Measurements from ENCODE around the gene RYR1. TPM values are rescaled to one million over a fixed set of nuclear protein-coding genes. Genes with fewer than 3 reads are reported as not detected.

The RYR1 gene
- total RNA-seq, 2 donors from 2014 or later: 0.84 to 3.3 TPM

DNA sequence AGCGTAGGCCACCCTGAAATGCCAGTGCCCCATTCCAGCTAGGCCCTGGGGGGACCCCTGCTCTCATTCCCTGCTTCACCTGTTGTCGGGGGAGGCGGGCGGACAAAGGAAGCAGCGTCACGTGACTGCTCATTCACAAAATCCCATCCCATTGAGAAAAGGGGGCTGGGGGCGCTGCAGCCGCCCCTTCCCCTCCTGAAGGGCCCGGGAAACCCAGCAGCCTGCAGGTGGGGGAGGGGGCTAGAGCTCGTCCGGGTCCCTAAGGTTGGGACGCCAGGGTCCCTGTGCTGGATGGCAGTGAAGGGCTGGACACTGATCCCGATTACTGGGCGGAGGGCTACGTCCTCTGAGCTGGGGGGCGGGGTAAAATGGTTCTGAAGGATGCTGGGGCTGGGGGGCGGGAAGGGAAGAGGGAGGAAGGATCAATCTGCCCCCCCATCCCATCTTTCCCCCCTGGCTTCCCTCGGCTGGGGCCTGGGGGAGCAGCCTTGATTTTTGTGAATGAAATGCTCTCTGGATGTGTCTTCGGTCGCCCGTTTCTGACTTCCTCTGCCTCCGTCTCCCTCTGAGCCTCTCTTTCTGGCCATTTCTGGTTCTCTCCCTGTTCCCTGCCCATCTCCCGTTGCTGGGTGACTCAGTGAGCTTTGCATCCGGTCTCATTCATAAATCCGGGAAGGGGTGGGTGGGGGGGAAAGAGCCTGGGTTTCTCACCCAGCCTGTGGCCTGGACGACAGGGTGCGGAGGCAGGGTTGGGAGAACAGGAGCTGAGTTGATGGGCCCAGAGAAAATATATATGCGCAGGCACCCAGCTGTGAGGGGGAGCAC lies 44.2 kb upstream of the RYR1 start:
- Histone ChIP-seq H3K36me3 (ENCODE audit: control insufficient read depth, insufficient read depth, low read length) (no peaks in the 10 kb centered on the region), H3K4me3 (ENCODE audit: low read length) (peak overlapping the region; percentile 94), H3K27ac (ENCODE audit: low read depth, low read length) (peak overlapping the region; percentile 63), H3K9me3 (ENCODE audit: control insufficient read depth, low read length) (no peaks in the 10 kb centered on the region), H3K4me1 (ENCODE audit: control insufficient read depth, insufficient read depth, low read length) (peaks cover 2% of the 10 kb centered on the region), H3K27me3 (ENCODE audit: control insufficient read depth, insufficient read depth, low read length, poor library complexity, severe bottlenecking) (no peaks in the 10 kb centered on the region), H3K9ac (ENCODE audit: extremely low read depth, low read length, poor library complexity, severe bottlenecking) (peak overlapping the region; percentile 69)
- Mint-ChIP-seq H3K9me3 (no peaks in the 10 kb centered on the region), H3K36me3 (ENCODE audit: low read depth) (peaks cover 12% of the 10 kb centered on the region), H3K4me3 (peak overlapping the region; percentile 77), H3K27ac (peak overlapping the region; percentile 80), H3K27me3 (ENCODE audit: insufficient read depth) (peaks cover 36% of the 10 kb centered on the region), H3K4me1 (peaks cover 11% of the 10 kb centered on the region)
- TF ChIP-seq CTCF (conservative IDR thresholded peaks at IDR 0.05): no peak
- peak; percentile 82 for DNase-seq
- 0 to 7% methylated on average over 8 to 26 of the region's 28 CpGs for WGBS, 2 experiments (ENCODE audit: insufficient coverage in 1 of 2, insufficient read length in 1 of 2)

DNA sequence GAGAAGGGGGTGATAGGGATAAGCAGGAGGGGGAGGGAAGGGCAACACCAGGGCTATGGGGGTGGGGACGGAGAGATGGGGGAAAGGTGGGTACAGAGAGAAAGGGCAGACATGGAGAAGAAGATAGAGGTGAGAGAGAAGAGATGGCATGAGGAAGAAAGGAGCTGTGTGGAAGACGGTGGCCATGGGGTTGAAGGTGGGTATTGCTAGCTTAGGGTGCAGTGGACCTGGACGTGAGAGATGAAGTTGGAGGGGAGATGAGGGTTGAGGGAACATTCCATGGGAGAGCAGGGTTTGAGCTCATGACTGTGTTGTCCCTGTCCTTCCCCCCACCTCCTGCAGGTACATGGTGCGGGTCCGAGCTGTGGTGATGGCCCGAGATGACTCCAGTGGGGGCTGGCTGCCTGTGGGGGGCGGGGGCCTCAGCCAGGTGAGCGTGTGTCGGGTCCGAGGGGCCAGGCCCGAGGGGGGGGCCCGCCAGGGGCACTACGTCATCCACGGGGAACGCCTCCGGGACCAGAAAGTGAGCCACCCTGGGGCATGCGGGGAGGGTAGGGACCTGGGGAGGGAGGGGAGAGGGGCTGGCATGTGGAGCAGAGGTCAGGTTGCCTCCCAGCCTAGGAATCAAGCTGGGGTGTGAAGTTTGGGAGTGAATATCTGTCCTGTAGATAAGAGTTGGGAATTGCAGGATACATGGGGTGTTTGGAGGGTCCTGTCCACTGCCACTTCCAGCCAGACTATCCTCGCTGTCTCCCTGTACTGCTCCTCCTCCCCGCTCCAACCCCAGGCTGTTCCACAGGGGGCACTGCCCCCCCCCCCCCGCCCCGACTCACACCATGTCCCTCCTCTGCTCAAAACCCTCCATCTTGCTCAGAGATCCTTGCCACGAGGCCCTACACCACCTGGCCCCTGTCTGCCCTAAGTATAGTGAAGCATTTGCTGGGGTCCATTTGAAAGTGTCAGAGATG lies 43.2 kb upstream of the RYR1 start:
- H3K27ac Mint-ChIP-seq: peak overlapping the region; percentile 35

More for the DNA sequence above, 43.2 kb upstream of the RYR1 start:
- peak overlapping the region; percentile 29 for H3K4me3 ChIP-seq (ENCODE audit: low read length)
- WGBS, 2 experiments (ENCODE audit: insufficient coverage in 1 of 2, insufficient read length in 1 of 2): 68 to 81% methylated on average over 6 to 20 of the region's 22 CpGs
- peaks cover 2% of the 10 kb centered on the region for H3K4me1 ChIP-seq (ENCODE audit: control insufficient read depth, insufficient read depth, low read length)
- no peaks in the 10 kb centered on the region for H3K27me3 ChIP-seq (ENCODE audit: control insufficient read depth, insufficient read depth, low read length, poor library complexity, severe bottlenecking)
- DNase-seq: peak; percentile 62
- Mint-ChIP-seq H3K36me3 (ENCODE audit: low read depth) (peaks cover 7% of the 10 kb centered on the region), H3K4me3 (peak overlapping the region; percentile 77), H3K9me3 (no peaks in the 10 kb centered on the region), H3K4me1 (peaks cover 14% of the 10 kb centered on the region), H3K27me3 (ENCODE audit: insufficient read depth) (peaks cover 38% of the 10 kb centered on the region)
- H3K9ac ChIP-seq (ENCODE audit: extremely low read depth, low read length, poor library complexity, severe bottlenecking): no peak overlapping the region
- TF ChIP-seq CTCF (conservative IDR thresholded peaks at IDR 0.05): no peak
- H3K9me3 ChIP-seq (ENCODE audit: control insufficient read depth, low read length): no peaks in the 10 kb centered on the region
- H3K36me3 ChIP-seq (ENCODE audit: control insufficient read depth, insufficient read depth, low read length): no peaks in the 10 kb centered on the region
- H3K27ac ChIP-seq (ENCODE audit: low read depth, low read length): no peak overlapping the region
